ENCODE results near the gene ATF4. TPM values are rescaled to one million over a fixed set of nuclear protein-coding genes. Genes with fewer than 3 reads are reported as not detected.

The ATF4 gene
- polyA plus RNA-seq, 1 donor from 2014 or later, result 186 TPM

GRCh38 chr22:39559456-39560105 lies 39.2 kb downstream of the ATF4 start:
- H3K9me3 Mint-ChIP-seq, result no peaks in the 10 kb centered on the region
- peaks cover 0 to 2% (median 2%) of the 10 kb centered on the region in 3 donors for H3K4me1 Mint-ChIP-seq
- H3K4me3 Mint-ChIP-seq, result no peak overlapping the region
- H3K36me3 Mint-ChIP-seq, result no peaks in the 10 kb centered on the region
- peaks cover 27% of the 10 kb centered on the region for H3K27me3 Mint-ChIP-seq
- H3K27ac Mint-ChIP-seq, result peak overlapping the region in 1 of 3 donors; percentile 5

DNA sequence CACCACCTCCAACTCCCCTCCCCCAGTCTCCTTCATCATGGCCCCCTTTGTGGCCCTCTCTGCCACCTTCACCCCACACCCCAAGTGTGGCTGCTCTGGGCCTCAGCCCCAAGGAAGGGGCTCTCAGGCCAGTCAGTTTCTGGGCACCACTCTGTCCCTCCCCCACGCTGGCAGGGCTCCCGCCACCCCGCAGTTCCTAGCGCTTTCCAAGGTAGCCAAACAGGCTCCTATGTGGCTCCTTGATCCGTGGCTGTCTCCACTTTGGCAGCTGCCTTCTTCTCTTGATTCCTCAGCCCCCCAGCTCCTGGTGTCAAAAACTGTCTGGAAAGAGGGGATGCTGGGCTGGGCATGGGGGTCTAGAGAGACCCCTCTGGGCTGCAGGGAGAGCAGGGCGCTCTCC lies 39.8 kb downstream of the ATF4 start:
- Mint-ChIP-seq H3K27ac (peak overlapping the region in 1 of 3 donors; percentile 5), H3K27me3 (peaks cover 27% of the 10 kb centered on the region), H3K36me3 (no peaks in the 10 kb centered on the region), H3K9me3 (no peaks in the 10 kb centered on the region), H3K4me1 (peaks cover 0 to 2% (median 2%) of the 10 kb centered on the region in 3 donors), H3K4me3 (no peak overlapping the region)

GRCh38 chr22:39562839-39563489 lies 42.6 kb downstream of the ATF4 start:
- H3K27ac Mint-ChIP-seq, result no peak overlapping the region
- peaks cover 21% of the 10 kb centered on the region for H3K27me3 Mint-ChIP-seq
- H3K36me3 Mint-ChIP-seq, result no peaks in the 10 kb centered on the region
- H3K4me3 Mint-ChIP-seq, result no peak overlapping the region
- H3K9me3 Mint-ChIP-seq, result peaks cover 0 to 5% (median 0%) of the 10 kb centered on the region in 3 donors
- H3K4me1 Mint-ChIP-seq, result peaks cover 0 to 9% (median 8%) of the 10 kb centered on the region in 3 donors

DNA sequence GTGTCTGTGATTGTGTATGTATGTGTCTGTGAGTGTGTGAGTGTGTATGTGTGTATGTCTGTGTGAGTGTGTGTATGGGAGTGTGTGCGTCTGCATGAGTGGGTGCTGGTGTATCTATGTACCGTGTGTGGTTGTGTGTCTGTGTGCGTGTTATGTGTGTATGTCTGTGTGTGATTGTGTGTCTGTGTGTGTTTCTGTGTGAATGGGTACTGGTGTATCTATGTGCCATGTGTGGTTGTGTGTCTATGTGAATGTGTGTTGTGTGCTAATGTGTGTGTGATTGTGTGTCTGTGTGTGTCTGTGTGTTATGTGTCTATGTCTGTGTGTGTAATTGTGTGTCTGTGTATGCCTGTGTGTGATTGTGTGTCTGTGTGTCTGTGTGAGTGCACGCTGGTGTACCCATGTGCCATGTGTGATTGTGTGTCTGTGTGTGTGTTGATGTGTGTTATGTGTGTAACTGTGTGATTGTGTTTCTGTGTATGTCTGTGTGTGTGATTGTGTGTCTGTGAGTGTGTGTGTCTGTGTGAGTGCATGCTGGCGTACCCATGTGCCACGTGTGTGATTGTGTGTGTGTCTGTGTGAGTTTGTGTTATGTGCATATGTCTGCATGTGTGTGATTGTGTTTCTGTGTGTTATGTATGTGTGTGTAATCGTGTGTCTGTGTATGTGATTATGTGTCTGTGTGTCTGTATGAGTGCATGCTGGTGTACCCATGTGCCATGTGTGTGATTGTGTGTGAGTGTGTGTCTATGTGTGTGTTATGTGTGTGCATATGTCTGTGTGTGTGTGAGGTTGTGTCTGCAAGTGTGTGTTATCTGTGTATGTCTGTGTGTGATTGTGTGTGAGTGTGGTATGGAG lies 43.4 kb downstream of the ATF4 start:
- Mint-ChIP-seq H3K27ac (no peak overlapping the region), H3K36me3 (peaks cover 2% of the 10 kb centered on the region), H3K27me3 (peaks cover 22% of the 10 kb centered on the region)

DNA sequence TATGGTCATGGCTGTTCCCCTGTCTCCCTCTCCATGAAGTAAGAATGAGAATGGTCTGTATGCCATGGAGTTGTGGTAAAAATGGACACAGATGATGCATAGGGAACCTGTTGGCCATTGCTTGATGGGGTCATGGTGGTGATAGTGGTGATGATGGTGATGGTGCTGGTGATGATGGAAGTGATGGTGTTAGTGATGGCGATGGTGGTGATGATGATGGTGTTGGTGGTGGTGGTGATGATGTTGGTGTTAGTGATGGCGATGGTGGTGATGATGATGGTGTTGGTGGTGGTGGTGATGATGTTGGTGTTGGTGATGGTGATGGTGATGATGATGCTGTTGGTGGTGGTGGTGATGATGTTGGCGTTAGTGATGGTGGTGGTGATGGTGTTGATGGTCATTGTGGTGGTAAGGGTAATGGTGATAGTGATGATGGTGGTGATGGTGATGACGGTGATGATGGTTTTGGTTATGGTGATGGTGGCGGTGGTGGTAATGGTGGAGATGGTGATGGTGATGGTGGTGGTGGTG lies 45.1 kb downstream of the ATF4 start:
- Mint-ChIP-seq H3K27ac (no peak overlapping the region), H3K4me1 (peaks cover 0 to 12% (median 10%) of the 10 kb centered on the region in 3 donors), H3K27me3 (peaks cover 9% of the 10 kb centered on the region), H3K9me3 (peaks cover 0 to 5% (median 0%) of the 10 kb centered on the region in 3 donors), H3K4me3 (no peak overlapping the region), H3K36me3 (peaks cover 2% of the 10 kb centered on the region)

More for the DNA sequence above, 43.4 kb downstream of the ATF4 start:
- peaks cover 0 to 5% (median 0%) of the 10 kb centered on the region in 3 donors for H3K9me3 Mint-ChIP-seq
- peaks cover 0 to 12% (median 10%) of the 10 kb centered on the region in 3 donors for H3K4me1 Mint-ChIP-seq
- H3K4me3 Mint-ChIP-seq, result no peak overlapping the region

GRCh38 chr22:39567135-39567946 lies 47.0 kb downstream of the ATF4 start:
- Mint-ChIP-seq H3K9me3 (peaks cover 0 to 5% (median 0%) of the 10 kb centered on the region in 3 donors), H3K36me3 (peaks cover 2% of the 10 kb centered on the region), H3K4me1 (peaks cover 0 to 10% (median 9%) of the 10 kb centered on the region in 3 donors), H3K4me3 (peak overlapping the region in 2 of 4 donors; percentile 29 to 63), H3K27me3 (peaks cover 10% of the 10 kb centered on the region), H3K27ac (no peak overlapping the region)

DNA sequence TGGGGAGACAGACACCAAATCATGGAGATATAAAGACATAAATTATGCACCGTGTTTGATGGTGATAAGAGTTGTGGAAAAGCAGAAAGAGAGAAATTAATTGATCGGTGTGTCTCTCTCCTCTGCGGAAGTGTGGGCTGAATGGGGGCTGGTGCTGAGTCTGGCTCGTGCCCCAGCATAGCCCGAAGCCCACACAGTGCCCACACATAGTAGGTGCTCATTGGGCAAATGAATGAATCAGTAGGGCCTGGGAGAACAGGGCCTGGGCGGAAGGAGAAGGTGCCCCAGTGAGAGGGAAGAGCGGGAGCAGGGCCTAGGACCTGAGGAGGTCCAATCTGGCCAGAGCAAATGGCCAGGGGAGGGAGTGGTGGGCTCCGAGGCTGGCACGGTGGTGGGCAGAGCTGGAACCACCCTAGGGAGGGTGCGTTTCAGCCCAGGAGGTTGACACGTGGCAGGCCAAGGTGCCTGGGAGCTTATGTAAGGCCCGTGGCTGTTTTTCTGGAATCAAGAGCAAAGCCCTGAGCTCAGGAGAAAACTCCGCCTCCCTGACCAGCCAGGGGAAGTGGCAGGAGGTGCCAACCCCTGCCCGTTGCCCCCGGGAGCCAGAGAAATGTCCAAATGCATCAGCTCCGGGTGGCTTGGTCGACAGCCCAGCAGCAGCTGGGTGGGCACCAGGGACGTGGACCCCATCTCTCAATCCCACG lies 48.1 kb downstream of the ATF4 start:
- H3K9me3 Mint-ChIP-seq, result peaks cover 0 to 5% (median 0%) of the 10 kb centered on the region in 3 donors
- H3K4me3 Mint-ChIP-seq, result no peak overlapping the region
- peaks cover 0 to 10% (median 9%) of the 10 kb centered on the region in 3 donors for H3K4me1 Mint-ChIP-seq
- H3K36me3 Mint-ChIP-seq, result peaks cover 2% of the 10 kb centered on the region
- peak overlapping the region in 1 of 3 donors; percentile 2 for H3K27ac Mint-ChIP-seq
- peaks cover 10% of the 10 kb centered on the region for H3K27me3 Mint-ChIP-seq

DNA sequence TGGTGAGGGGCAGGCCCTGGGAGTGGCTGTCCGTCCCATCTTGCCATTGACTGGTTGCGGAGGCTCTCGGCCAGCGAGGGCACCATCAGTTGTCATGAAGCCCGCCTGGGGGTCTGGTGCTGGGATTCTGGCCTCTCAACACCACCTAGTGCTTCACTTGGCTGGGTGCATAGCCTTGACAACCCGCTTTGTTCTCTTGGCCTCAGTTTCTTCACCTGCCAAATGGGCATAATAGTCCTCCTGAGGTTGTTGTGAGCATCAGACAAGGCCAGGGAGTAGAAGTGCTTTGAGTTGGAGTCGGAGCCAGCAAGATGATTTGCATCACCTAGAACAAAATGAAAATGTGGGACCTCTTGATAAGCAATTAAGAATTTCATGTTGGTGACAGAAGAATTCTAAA lies 48.7 kb downstream of the ATF4 start:
- Mint-ChIP-seq H3K4me1 (peaks cover 0 to 10% (median 9%) of the 10 kb centered on the region in 3 donors), H3K27ac (no peak overlapping the region), H3K4me3 (peak overlapping the region in 1 of 4 donors; percentile 65), H3K27me3 (peaks cover 11% of the 10 kb centered on the region), H3K9me3 (peaks cover 0 to 5% (median 0%) of the 10 kb centered on the region in 3 donors), H3K36me3 (peaks cover 2% of the 10 kb centered on the region)

GRCh38 chr22:39570226-39570625 lies 49.9 kb downstream of the ATF4 start:
- Mint-ChIP-seq H3K27ac (no peak overlapping the region), H3K4me3 (no peak overlapping the region), H3K36me3 (peaks cover 2% of the 10 kb centered on the region)

DNA sequence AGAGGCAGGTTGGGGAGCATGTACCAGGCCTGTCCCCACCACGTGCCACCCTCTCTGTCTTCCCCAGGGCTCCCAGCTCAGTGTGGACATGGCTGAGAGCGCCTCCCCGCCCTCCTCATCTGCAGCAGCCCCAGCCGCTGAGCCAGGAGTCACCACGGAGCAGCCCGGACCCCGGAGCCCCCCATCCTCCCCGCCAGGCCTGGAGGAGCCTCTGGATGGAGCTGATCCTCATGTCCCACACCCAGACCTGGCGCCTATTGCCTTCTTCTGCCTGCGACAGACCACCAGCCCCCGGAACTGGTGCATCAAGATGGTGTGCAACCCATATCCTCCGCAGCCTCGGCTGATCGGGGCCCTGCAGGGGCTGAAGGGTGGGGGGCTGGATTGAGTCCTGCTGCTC lies 50.3 kb downstream of the ATF4 start, which contains the start of gene CACNA1I:
Gene CACNA1I, plus strand, starts transcription at position 89 of the 400 bp plus-strand sequence. Its CDS starts 0 bp downstream, at position 89.
- Mint-ChIP-seq H3K9me3 (peaks cover 0 to 2% (median 0%) of the 10 kb centered on the region in 3 donors), H3K27me3 (peaks cover 12% of the 10 kb centered on the region), H3K4me1 (peaks cover 0 to 11% (median 9%) of the 10 kb centered on the region in 3 donors), H3K27ac (no peak within 1 kb of the TSS), H3K36me3 (peaks cover 2% of the 10 kb centered on the region), H3K4me3 (peak within 1 kb of the TSS in 1 of 4 donors; percentile 54)

More at GRCh38 chr22:39570226-39570625, 49.9 kb downstream of the ATF4 start:
- peaks cover 0 to 5% (median 0%) of the 10 kb centered on the region in 3 donors for H3K9me3 Mint-ChIP-seq
- H3K27me3 Mint-ChIP-seq, result peaks cover 12% of the 10 kb centered on the region
- H3K4me1 Mint-ChIP-seq, result peaks cover 0 to 10% (median 9%) of the 10 kb centered on the region in 3 donors

- H3K4me1 Mint-ChIP-seq, result peaks cover 0 to 14% (median 8%) of the 10 kb centered on the region in 3 donors
- H3K9me3 Mint-ChIP-seq, result no peaks in the 10 kb centered on the region
- H3K36me3 Mint-ChIP-seq, result peaks cover 2% of the 10 kb centered on the region
- no peak overlapping the region for H3K4me3 Mint-ChIP-seq
- H3K27me3 Mint-ChIP-seq, result peaks cover 12% of the 10 kb centered on the region
- no peak overlapping the region for H3K27ac Mint-ChIP-seq
Observed at GRCh38 chr22:39571538-39571937, 51.2 kb downstream of the ATF4 start.
